GM21515 (cell line): ENCODE measurements around the gene SOHLH2.

ENCODE experiments used
- ATAC-seq: cut with Tn5 transposase; IDR thresholded peaks from one replicate; pipeline ENCODE4 v1.9.1; 2021; ENCODE audit not compliant: unreplicated experiment

The SOHLH2 gene

DNA sequence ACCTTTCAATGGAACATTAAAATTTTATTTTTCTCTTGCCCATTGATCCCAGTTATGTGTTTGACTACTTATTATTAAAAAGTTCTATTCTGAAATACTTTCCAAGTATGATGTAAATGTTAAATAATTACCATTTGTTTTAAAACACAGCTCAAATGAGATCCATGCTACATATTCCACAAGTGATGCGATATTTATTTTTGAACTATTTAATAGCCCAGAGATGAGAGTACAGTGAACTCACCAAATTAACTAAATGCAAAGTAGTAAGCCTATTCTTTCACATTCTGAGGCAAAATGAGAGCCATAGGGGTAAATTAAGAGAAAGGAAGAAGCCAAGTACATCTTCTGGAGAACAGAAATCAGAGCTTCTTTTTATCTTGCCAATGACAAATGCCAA lies 82.0 kb downstream of the SOHLH2 start:
- no peak for ATAC-seq

DNA sequence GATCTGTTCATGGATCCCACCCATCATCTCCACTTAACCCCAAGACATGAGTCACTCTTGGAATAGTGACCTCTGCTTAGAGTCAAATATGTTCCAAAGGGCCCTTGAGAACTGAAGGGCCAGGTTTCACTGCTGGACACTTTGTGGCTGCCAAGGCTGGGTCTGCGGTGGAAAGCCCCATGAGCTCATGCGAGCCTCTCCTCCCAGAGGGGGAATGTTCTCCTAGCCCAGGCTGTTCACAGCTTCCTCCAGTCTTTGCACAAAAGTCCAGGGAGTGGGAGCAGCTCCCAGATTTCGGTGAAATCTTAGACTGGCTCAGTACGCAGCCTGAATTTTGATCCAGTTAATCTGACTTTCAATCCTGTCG lies 82.4 kb downstream of the SOHLH2 start:
- no peak for ATAC-seq

DNA sequence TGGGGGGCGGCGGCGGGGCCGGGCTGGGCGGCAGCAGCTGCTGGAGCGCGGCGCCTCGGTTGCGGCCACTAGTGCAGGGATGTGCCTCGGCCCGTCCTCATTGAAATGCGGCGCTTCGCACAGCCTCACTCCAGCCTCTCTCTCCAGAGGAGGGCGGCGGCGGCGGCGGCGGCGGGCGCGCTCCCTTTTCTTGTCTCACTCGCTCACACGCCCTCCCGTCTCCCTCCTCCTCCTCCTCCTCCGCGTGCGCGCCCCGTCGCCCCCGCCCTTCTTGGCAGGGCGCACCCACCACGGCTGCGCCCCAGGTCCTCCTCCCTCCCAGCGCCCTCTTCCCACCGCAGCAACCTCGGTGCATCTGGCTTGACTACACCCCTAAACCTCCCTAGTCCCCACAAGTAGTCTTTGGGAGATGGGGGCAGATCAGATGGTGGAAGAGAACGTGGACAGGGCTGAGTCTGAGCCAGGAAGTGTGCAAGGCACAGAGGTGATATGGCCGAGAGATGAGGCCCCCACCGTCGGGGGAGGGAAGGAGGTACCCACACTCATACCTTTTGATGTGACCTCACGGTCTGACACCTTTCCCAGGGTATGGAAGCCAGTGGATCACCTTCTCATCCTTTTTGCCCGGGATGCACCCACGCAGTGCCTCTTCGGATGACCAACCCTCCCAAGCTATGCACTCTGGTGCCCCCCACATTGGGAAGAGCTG lies 83.0 kb downstream of the SOHLH2 start, which contains the start of gene DCLK1:
Gene DCLK1 (minus strand): TSS at position 161 of the 709 bp plus-strand sequence.
- ATAC-seq, result no peak

DNA sequence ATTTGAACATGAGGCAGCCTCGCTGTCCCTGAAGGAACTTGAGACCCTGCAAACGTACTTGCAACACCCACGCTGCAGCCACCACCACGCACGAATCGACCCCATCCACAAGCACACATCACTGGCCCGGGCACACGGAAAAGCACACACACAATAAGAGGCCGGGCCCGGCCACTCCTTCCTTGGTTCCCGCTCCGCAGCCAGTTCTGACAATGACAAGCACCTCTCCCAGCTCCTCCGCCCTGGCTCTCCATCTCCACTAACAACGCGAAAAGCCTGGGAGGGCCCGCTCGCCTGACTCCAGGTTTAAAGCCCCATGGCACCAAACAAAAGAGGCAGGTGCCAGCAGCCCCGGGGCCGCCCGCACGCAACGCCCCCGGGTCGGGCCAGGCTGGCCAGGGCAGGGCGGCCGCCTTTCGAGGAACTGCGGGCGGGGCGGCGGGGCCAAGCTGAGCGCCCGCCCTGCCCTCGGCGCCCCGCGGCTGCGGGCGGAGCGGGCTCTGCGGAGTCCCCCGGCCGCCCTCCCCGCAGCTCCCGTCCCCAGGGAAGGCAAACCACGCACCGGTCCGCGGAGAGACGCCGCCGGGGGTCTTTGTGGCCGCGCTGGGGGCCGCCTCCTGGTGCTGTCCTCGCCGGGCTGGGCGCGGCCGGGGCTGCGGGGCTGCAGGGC lies 83.7 kb downstream of the SOHLH2 start:
- ATAC-seq, result no peak

DNA sequence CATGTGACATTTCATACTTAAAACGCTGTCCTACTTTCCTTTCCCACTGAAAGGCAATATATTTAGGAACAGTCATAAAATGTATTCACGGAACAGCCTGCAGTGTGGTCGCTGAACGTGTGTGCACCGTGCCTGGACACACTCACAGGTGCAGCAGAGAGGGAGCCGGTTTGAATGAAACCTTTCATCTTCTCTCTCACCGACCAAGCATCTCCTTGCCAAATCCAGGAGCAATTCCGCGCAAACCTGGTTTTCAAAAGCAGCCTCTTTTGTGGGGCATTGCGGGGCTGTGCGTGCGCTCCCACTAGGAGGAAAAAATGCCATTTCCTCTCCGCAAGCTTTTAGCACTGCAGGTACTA lies 84.2 kb downstream of the SOHLH2 start:
- no peak for ATAC-seq

DNA sequence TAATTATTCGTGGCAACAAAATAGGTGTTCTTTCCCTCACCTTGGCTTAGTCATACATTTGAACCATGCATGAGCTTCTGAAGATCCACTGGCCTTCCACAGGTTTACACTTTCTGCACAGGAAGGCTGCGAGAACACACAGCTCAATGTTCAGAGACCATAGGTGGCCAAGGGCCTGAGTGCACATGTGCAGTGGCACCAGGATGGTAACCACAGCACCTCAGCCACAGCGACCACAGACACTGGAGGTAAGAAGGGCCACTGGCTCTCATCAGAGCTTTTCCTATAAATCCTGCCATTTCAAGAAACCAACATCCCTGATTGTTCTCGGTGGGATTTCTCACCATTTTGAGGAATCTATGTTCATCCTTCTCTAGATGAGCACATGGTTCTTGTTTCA lies 84.8 kb downstream of the SOHLH2 start:
- ATAC-seq, result no peak

DNA sequence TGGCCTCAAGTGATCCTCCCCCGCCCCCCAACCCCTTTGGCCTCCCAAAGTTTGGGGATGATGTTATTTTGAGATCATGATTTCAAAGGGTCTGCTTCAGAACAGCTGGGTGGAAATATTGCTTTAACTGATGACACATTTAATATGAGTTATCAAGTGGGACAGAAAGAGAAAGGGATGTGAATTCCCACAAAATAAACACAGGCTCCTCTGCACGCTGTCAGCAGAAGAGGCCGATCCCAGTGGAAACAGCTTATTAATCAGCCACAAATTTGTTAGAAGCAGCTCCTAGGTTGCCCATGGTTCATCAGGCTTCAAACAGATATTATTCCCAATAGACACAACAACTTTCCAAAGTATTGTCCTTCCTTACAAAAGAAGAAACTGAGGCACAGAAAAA lies 87.9 kb downstream of the SOHLH2 start:
- no peak for ATAC-seq

DNA sequence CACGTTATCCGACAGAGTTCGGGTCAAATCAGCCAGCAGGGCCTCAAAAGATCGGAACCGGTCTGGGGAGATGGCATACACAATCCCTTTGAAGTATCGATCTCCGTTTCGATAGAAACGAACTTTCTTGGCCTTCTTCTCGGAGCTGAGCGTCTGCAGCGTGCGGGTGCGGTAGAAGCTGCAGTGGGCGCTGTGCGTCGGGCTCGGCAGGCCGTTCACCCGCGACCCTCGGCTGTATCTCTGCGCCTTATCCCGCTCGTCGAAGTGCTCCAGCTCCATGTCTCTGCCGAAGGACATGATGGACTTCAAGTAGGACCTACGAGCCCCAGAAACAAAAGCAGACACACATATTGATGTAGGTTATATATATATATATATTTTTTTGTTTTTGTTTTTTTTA lies 88.5 kb downstream of the SOHLH2 start:
- no peak for ATAC-seq

DNA sequence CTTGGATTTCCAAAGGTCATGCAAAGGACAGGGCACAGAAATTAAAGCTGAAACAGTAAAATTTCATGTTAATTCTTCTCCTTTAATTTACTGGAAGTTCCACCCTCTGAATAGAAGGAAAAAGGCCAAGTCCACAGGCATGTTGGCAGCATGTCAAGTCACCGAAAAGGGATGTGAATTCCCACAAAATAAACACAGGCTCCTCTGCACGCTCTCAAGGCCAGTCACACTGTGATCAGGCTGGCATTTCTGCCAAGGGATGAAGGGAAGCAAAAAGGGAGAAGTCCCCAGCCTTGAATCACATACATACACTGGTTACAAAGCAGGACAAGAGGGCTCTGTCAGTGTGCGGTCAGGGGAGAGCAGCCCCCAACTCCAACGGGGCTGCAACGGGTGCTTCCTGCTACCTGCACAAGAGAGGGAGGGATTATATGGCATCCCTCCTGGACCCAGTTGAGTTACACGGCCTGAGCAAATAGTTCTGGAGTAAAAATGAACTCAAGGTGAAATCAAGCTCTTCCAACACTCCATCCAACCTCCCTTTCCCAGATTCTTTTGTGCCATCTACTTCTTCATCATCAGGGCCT lies 90.0 kb downstream of the SOHLH2 start:
- ATAC-seq, result no peak
